ENCODE results near the gene GLO1. TPM values are rescaled to one million over a fixed set of nuclear protein-coding genes. Genes with fewer than 3 reads are reported as not detected.

The GLO1 gene
- total and polyA plus RNA-seq, 12 donors = 44.6 to 174 (median 97.3) TPM

- Histone ChIP-seq H3K4me3 (no peak overlapping the region), H3K9me3 (replicated peaks in 1 of 3) (no peaks in the 10 kb centered on the region), H3K27me3 (no peaks in the 10 kb centered on the region), H3K4me1 (replicated peaks in 1 of 2) (peaks cover 5 to 14% of the 10 kb centered on the region in 2 donors), H3K36me3 (replicated peaks in 1 of 2) (peaks cover 0 to 10% of the 10 kb centered on the region in 2 donors), H3K27ac (no peak overlapping the region)
- no peak for DNase-seq
- intact Hi-C loops (cut with DNase I) = no loop called here
- TF ChIP-seq POLR2A (IDR thresholded peaks at IDR 0.05) (no peak), CTCF (IDR thresholded peaks at IDR 0.05) (no peak)
- 94 to 100% (median 98%) methylated on average over 1 of the region's 1 CpG for WGBS, 4 donors
Measured at GRCh38 chr6:38684237-38684636, 18.7 kb downstream of the GLO1 start.

GRCh38 chr6:38681850-38682249 is 21.1 kb downstream of the GLO1 start:
- no peak for TF ChIP-seq POLR2A (IDR thresholded peaks at IDR 0.05)
- TF ChIP-seq CTCF (IDR thresholded peaks at IDR 0.05) = no peak
- Histone ChIP-seq H3K4me3 (no peak overlapping the region), H3K4me1 (replicated peaks in 1 of 2) (peaks cover 7 to 15% of the 10 kb centered on the region in 2 donors), H3K27ac (no peak overlapping the region), H3K27me3 (no peaks in the 10 kb centered on the region), H3K36me3 (replicated peaks in 1 of 2) (peaks cover 0 to 10% of the 10 kb centered on the region in 2 donors), H3K9me3 (replicated peaks in 1 of 3) (no peaks in the 10 kb centered on the region)
- 95 to 98% (median 98%) methylated on average over 2 of the region's 2 CpGs for WGBS, 4 donors
- DNase-seq = no peak
- intact Hi-C loops (cut with DNase I) = no loop called here

GRCh38 chr6:38679668-38680067 is 23.3 kb downstream of the GLO1 start:
- TF ChIP-seq CTCF (IDR thresholded peaks at IDR 0.05) (no peak), POLR2A (IDR thresholded peaks at IDR 0.05) (no peak)
- WGBS, 4 donors = 95 to 100% (median 97%) methylated on average over 1 of the region's 1 CpG
- intact Hi-C loops (cut with DNase I) = no loop called here

GRCh38 chr6:38678178-38678760 is 24.7 kb downstream of the GLO1 start:
- intact Hi-C loops (cut with DNase I) = no loop called here
- Histone ChIP-seq H3K27ac (no peak overlapping the region), H3K9me3 (replicated peaks in 1 of 3) (no peaks in the 10 kb centered on the region), H3K4me3 (no peak overlapping the region), H3K36me3 (replicated peaks in 1 of 2) (peaks cover 0 to 15% of the 10 kb centered on the region in 2 donors), H3K27me3 (no peaks in the 10 kb centered on the region), H3K4me1 (replicated peaks in 1 of 2) (peaks cover 8 to 18% of the 10 kb centered on the region in 2 donors)
- no peak for TF ChIP-seq CTCF (IDR thresholded peaks at IDR 0.05)
- no peak for TF ChIP-seq POLR2A (IDR thresholded peaks at IDR 0.05)
- no peak for DNase-seq
- WGBS, 4 donors = 88 to 93% (median 91%) methylated on average over 6 to 7 of the region's 7 CpGs

More at GRCh38 chr6:38679668-38680067, 23.3 kb downstream of the GLO1 start:
- Histone ChIP-seq H3K9me3 (replicated peaks in 1 of 3) (no peaks in the 10 kb centered on the region), H3K27ac (no peak overlapping the region), H3K4me3 (no peak overlapping the region), H3K27me3 (no peaks in the 10 kb centered on the region), H3K4me1 (replicated peaks in 1 of 2) (peaks cover 8 to 18% of the 10 kb centered on the region in 2 donors), H3K36me3 (replicated peaks in 1 of 2) (peaks cover 0 to 15% of the 10 kb centered on the region in 2 donors)
- DNase-seq = no peak
